ENCODE measurements around the gene LANCL2.

DNA sequence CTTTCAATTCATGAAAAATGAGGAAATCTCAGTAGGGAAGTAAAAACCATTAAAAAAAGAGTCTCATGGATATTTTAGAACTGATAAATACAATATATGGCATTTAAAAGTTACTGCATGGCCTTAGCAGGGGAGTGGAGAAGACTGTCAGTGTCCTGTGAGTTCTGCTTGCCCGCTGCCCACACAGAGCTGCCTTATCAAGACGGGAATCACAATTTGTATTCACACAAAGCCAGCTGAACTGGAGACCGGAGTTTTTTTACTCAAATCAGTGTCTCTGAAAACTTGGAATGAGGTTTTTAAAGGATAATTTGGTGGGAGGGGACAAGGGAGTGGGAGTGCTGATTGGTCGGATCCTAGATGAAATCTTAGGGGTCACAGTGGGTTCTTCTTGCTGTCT is 17.1 kb downstream of the LANCL2 start:
- TF ChIP-seq, protein P1, sequence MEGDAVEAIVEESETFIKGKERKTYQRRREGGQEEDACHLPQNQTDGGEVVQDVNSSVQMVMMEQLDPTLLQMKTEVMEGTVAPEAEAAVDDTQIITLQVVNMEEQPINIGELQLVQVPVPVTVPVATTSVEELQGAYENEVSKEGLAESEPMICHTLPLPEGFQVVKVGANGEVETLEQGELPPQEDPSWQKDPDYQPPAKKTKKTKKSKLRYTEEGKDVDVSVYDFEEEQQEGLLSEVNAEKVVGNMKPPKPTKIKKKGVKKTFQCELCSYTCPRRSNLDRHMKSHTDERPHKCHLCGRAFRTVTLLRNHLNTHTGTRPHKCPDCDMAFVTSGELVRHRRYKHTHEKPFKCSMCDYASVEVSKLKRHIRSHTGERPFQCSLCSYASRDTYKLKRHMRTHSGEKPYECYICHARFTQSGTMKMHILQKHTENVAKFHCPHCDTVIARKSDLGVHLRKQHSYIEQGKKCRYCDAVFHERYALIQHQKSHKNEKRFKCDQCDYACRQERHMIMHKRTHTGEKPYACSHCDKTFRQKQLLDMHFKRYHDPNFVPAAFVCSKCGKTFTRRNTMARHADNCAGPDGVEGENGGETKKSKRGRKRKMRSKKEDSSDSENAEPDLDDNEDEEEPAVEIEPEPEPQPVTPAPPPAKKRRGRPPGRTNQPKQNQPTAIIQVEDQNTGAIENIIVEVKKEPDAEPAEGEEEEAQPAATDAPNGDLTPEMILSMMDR (IDR thresholded peaks at IDR 0.05): no peak
- no peak for TF ChIP-seq ZFX (IDR thresholded peaks at IDR 0.05; ENCODE audit: borderline replicate concordance)

Measured in 22Rv1 (cell line).